Activated naive CD8-positive, alpha-beta T cell treated with anti-CD3 and anti-CD28 coated beads, Interleukin-2, amount 50 U/mL, for 24 hours (primary cell): ENCODE data around the gene RAE1.

Experiments
- ATAC-seq: fragments of 150-1000 bp; cut with Tn5 transposase; one replicate; pipeline ENCODE4 v1.10.0; 2021
- DNase-seq: peaks from one replicate; pipeline ENCODE4 v3.0.0; 2021
- H3K27ac Mint-ChIP-seq: one replicate; pipeline ENCODE4 v1.8.0; 2021; ENCODE audit warnings: mild to moderate bottlenecking, mixed read lengths
- H3K27me3 Mint-ChIP-seq: one replicate; pipeline ENCODE4 v1.8.0; 2021; ENCODE audit warnings: mixed read lengths
- H3K36me3 Mint-ChIP-seq: one replicate; pipeline ENCODE4 v1.8.0; 2021; ENCODE audit warnings: low read depth, mixed read lengths
- H3K4me1 Mint-ChIP-seq: one replicate; pipeline ENCODE4 v1.8.0; 2021; ENCODE audit warnings: mixed read lengths
- H3K4me3 Mint-ChIP-seq: one replicate; pipeline ENCODE4 v1.8.0; 2021; ENCODE audit warnings: mild to moderate bottlenecking, moderate library complexity, mixed read lengths
- H3K9me3 Mint-ChIP-seq: one replicate; pipeline ENCODE4 v1.8.0; 2021; ENCODE audit warnings: mixed read lengths

RAE1 gene

GRCh38 chr20:57426271-57426689 lies 75.2 kb downstream of the RAE1 start:
- Mint-ChIP-seq H3K27me3 (no peaks in the 10 kb centered on the region), H3K36me3 (no peaks in the 10 kb centered on the region), H3K4me1 (peaks cover 49% of the 10 kb centered on the region), H3K9me3 (no peaks in the 10 kb centered on the region), H3K4me3 (no peak overlapping the region), H3K27ac (no peak overlapping the region)
- ATAC-seq (no peak), DNase-seq (no peak)

GRCh38 chr20:57426831-57427230 lies 75.8 kb downstream of the RAE1 start:
- Mint-ChIP-seq H3K4me1 (peaks cover 54% of the 10 kb centered on the region), H3K9me3 (no peaks in the 10 kb centered on the region), H3K36me3 (no peaks in the 10 kb centered on the region)

DNA sequence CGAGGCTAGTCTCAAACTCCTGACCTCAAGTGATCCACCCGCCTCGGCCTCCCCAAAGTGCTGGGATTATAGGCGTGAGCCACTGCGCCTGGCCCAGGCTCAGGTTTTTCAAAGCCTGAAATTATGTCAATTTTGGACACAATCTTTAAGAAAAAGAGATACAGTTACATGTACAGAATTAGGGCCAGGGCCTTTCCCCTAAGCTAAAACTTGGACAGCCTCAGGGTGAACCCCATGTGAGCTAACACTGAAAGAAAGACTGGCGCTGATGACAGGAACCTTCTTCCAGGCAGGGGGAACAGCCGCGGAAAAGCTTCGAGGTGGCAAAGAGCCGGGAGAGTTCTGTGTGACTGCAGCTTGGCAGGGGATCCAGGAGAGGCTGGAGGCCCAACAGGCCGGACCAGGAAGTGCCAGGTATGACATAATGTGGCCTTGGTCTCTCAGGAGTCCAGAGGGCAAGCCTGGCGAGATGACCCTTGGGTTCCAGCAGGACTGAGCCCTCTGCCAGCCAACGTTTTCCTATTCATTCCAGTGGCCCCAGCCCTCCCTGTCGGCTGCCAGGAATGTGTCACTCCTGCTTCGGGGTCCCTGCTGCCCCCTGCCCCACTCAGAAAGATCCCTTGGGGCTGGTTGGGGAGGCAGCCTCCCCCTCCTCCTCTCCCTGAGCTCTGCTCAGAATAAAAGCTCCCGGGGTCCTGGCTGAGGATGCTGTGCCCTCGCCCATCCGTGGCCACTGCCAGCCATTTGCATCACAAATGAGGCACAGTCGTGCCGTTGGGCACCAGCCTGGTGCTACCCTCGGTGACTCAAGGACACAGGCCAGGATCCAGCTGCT lies 77.5 kb downstream of the RAE1 start:
- H3K36me3 Mint-ChIP-seq = no peaks in the 10 kb centered on the region
- peaks cover 68% of the 10 kb centered on the region for H3K4me1 Mint-ChIP-seq
- no peaks in the 10 kb centered on the region for H3K9me3 Mint-ChIP-seq
- no peaks in the 10 kb centered on the region for H3K27me3 Mint-ChIP-seq
- ATAC-seq (no peak), DNase-seq (no peak)
- H3K4me3 Mint-ChIP-seq = no peak overlapping the region
- H3K27ac Mint-ChIP-seq = no peak overlapping the region

More at GRCh38 chr20:57426831-57427230, 75.8 kb downstream of the RAE1 start:
- H3K4me3 Mint-ChIP-seq = no peak overlapping the region
- no peak overlapping the region for H3K27ac Mint-ChIP-seq
- no peak for ATAC-seq
- H3K27me3 Mint-ChIP-seq = no peaks in the 10 kb centered on the region
- DNase-seq = no peak
